GM12891 (cell line): ENCODE measurements around the gene MTMR12.

Source experiments
- POLR2A ChIP-seq: IDR thresholded peaks from 2 replicates; pipeline ENCODE4 v1.6.1; 2011; ENCODE audit warnings: low read depth, low read length, control low read depth
- POLR2AphosphoS5 ChIP-seq: IDR thresholded peaks from 2 replicates; pipeline ENCODE4 v1.6.1; 2011; ENCODE audit warnings: low read depth, low read length, control low read depth

DNA sequence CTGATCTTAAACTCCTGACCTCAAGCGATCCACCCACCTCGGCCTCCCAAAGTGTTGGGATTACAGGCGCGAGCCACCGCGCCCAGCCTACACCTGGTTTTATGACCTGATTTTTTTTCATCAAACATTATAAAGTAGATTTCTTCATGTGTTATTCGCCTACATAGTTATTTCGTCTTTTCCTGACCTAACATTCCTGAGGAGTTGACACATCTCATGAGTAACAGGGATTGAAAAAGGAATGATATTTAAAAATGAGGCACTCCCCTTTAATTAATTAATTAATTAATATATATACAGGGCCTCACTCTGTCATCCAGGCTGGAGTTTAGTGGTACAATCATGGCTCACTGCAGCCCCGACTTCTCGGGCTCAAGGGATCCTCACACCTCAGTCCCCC, 20.2 kb upstream of the MTMR12 start:
- TF ChIP-seq POLR2AphosphoS5: no peak
- no peak for TF ChIP-seq POLR2A
